Measurements from ENCODE around the gene TRPM8.
A peak's percentile ranks its signal among the peaks of the same experiment; 100 is the strongest.

Gene TRPM8

DNA sequence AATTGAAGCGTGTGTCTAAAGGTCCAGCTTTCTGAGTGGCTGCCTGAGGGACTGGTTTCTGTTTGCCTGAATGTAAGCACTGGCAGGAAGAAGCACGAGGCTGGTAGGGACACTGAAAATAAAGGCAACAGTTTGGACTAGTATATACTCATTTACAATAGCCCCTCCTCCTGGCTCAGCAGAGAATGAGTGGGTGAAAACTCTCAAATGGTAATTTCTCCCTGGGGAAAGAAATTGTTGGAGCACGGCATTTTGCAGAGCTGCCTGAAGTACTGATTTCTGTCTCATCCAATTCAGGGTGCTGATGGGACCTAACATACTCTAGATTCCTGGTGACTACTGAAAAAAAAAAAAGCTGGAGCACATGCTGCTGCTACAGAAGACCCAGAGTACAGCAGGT lies 116.0 kb downstream of the TRPM8 start:
- TF ChIP-seq, protein P1, sequence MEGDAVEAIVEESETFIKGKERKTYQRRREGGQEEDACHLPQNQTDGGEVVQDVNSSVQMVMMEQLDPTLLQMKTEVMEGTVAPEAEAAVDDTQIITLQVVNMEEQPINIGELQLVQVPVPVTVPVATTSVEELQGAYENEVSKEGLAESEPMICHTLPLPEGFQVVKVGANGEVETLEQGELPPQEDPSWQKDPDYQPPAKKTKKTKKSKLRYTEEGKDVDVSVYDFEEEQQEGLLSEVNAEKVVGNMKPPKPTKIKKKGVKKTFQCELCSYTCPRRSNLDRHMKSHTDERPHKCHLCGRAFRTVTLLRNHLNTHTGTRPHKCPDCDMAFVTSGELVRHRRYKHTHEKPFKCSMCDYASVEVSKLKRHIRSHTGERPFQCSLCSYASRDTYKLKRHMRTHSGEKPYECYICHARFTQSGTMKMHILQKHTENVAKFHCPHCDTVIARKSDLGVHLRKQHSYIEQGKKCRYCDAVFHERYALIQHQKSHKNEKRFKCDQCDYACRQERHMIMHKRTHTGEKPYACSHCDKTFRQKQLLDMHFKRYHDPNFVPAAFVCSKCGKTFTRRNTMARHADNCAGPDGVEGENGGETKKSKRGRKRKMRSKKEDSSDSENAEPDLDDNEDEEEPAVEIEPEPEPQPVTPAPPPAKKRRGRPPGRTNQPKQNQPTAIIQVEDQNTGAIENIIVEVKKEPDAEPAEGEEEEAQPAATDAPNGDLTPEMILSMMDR (conservative IDR thresholded peaks at IDR 0.05; ENCODE audit: low read depth) = no peak
- no peak for DNase-seq (ENCODE audit: low spot score)
- CTCF ChIA-PET = no interaction called here
- H3K27ac ChIP-seq = no peak overlapping the region
- POLR2A ChIA-PET (ENCODE audit: low non-redundant PET) = no interaction called here

DNA sequence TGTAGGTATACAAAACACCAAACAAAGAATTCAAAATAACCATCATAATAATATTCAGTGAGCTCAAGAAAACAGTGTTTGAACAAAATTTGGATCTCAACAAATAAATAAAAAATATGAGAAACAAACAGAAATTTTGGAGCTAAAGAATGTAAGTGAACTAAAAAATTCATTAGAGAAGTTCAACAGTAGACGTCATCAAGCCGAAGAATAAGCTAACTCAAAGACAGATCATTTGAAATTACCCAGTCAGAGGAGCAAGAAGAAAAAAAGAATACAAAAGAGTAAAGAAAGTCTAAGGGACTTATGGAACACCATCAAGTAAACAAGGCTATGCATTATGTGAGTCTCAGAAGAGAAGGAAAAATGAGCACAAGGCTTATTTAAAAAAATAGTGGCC lies 116.7 kb downstream of the TRPM8 start:
- CTCF ChIA-PET = no interaction called here
- POLR2A ChIA-PET (ENCODE audit: low non-redundant PET) = no interaction called here
- no peak for DNase-seq (ENCODE audit: low spot score)
- TF ChIP-seq, protein P1 (conservative IDR thresholded peaks at IDR 0.05; ENCODE audit: low read depth) = no peak
- H3K27ac ChIP-seq = no peak overlapping the region

- H3K27ac ChIP-seq = no peak overlapping the region
- CTCF ChIA-PET = no interaction called here
- no peak for DNase-seq (ENCODE audit: low spot score)
- POLR2A ChIA-PET (ENCODE audit: low non-redundant PET) = no interaction called here
- TF ChIP-seq, protein P1 (conservative IDR thresholded peaks at IDR 0.05; ENCODE audit: low read depth) = no peak
Measured at GRCh38 chr2:234038076-234038802, 121.1 kb downstream of the TRPM8 start.

DNA sequence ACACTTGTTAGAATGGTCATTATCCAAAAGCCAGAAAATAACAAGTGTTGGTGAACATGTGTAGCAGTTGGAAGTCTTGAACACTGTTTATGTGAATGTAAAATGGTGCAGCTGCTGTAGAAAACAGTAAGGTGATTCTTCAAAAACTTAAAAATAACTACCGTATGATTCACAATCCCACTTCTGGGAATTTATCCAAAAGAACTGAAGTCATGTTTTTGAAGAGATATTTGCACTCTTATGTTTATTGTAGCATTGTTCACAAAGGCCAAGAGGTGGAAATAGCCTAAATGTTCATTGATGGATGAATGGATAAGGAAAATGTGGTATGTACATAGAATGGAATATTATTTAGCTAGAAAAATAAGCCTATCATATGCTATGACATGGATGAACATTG lies 127.0 kb downstream of the TRPM8 start:
- H3K27ac ChIP-seq = no peak overlapping the region
- DNase-seq (ENCODE audit: low spot score) = peak; percentile 10
- CTCF ChIA-PET = no interaction called here
- TF ChIP-seq, protein P1 (conservative IDR thresholded peaks at IDR 0.05; ENCODE audit: low read depth) = no peak
- POLR2A ChIA-PET (ENCODE audit: low non-redundant PET) = no interaction called here

DNA sequence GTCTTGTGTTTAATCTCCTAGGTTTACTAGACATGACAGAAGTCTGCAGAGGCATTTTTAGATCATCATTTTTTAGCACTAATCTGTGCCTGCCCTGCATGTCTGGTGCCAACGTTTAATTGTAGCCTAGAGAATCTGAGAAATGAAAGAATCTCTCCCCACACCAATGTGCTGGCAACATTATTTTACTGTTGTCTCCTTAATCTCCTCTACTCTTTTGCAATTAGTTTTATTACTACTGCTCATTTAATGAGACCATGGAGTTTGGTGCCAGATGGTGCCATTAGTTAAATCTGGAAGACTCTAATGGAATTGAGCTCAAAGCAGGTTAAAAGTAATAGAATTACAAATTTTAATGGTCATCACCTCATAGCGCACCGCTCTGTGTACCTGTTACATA lies 129.3 kb downstream of the TRPM8 start:
- TF ChIP-seq, protein P1 (conservative IDR thresholded peaks at IDR 0.05; ENCODE audit: low read depth) = no peak
- DNase-seq (ENCODE audit: low spot score) = no peak
- no peak overlapping the region for H3K27ac ChIP-seq
- CTCF ChIA-PET = interaction anchor here (0.5 kb wide), 1 partner anchor 89 kb away, joined by 3 read pairs; no protein-coding TSS in a partner anchor
- POLR2A ChIA-PET (ENCODE audit: low non-redundant PET) = no interaction called here

- CTCF ChIA-PET = no interaction called here
- DNase-seq (ENCODE audit: low spot score) = no peak
- TF ChIP-seq, protein P1 (conservative IDR thresholded peaks at IDR 0.05; ENCODE audit: low read depth) = no peak
- no peak overlapping the region for H3K27ac ChIP-seq
- POLR2A ChIA-PET (ENCODE audit: low non-redundant PET) = no interaction called here
Measured at GRCh38 chr2:234047361-234047760, 130.2 kb downstream of the TRPM8 start.
